22Rv1 (cell line): ENCODE data around the gene LTA4H.
A peak's percentile ranks its signal among the peaks of the same experiment; 100 is the strongest.

Source experiments
- H3K27ac ChIP-seq: fragments of 450-650 bp; 2 replicates; pipeline ENCODE4 v1.5.1; 2017
- ZFX ChIP-seq: fragments of 450-650 bp; IDR thresholded peaks from 2 replicates; pipeline ENCODE4 v1.6.1; 2017; ENCODE audit warnings: antibody characterized with exemption, borderline replicate concordance
- TF ChIP-seq, protein P1 (sequence below): fragments of 450-650 bp; IDR thresholded peaks from 2 replicates; pipeline ENCODE4 v1.5.1; 2017; ENCODE audit warnings: mild to moderate bottlenecking

LTA4H gene

DNA sequence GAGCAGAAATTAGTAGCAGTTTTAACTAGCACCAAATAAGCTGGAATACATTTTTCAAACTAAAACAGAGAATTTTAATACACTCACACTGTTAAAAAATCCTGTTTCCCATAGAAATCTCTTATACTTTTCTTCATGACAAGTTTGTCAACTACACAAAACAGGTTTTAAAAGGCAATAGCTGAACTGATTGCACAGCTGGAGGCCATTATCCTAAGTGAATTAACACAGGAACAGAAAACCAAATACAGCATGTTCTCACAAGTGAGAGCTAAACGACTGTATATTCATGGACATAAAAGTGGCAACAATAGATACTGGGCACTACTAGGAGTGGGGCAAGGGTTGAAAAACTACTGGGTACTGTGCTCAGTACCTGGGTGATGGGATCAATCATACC lies 27.7 kb downstream of the LTA4H start:
- TF ChIP-seq, protein P1, sequence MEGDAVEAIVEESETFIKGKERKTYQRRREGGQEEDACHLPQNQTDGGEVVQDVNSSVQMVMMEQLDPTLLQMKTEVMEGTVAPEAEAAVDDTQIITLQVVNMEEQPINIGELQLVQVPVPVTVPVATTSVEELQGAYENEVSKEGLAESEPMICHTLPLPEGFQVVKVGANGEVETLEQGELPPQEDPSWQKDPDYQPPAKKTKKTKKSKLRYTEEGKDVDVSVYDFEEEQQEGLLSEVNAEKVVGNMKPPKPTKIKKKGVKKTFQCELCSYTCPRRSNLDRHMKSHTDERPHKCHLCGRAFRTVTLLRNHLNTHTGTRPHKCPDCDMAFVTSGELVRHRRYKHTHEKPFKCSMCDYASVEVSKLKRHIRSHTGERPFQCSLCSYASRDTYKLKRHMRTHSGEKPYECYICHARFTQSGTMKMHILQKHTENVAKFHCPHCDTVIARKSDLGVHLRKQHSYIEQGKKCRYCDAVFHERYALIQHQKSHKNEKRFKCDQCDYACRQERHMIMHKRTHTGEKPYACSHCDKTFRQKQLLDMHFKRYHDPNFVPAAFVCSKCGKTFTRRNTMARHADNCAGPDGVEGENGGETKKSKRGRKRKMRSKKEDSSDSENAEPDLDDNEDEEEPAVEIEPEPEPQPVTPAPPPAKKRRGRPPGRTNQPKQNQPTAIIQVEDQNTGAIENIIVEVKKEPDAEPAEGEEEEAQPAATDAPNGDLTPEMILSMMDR = no peak
- TF ChIP-seq ZFX = no peak

DNA sequence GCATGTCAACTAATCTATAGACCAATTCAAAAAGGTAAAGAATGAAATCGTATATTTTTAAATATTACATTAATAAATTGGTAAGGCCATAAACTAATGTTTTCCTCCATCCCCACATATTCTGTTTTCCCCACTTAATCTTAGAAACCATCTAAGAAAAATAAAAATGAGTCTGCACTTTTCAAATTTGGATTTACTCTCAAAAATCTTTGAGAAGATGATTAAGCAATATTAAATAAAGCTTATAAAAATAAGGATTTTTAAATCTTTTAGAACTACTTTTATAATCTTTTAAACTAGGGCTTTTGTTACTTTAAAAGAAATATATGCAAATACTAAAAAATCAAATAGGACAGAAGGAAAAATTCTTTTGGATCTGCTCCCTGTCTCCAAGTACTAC lies 28.7 kb downstream of the LTA4H start:
- no peak for TF ChIP-seq ZFX
- TF ChIP-seq, protein P1 = no peak
- no peak overlapping the region for H3K27ac ChIP-seq

More for the DNA sequence above, 27.7 kb downstream of the LTA4H start:
- no peak overlapping the region for H3K27ac ChIP-seq

DNA sequence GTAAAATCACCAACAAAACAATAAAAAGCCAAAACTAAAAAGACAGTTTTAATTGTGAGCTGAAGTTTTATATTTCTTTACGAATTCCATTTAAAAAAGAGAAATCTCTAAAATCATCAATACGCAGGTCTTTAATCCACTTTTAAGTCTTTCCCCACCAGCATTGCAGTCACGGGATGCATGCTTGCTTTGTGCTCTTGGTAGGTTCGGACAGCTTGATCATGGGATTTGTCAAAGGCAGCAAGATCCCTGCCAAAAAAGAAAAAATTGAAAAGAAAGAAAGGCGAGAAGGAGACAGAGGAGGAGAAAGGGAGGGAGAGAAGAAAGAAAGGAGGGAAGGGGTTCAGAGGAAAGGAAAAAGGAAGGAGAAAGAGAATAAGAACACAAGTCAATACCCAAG lies 34.5 kb downstream of the LTA4H start:
- no peak for TF ChIP-seq ZFX
- TF ChIP-seq, protein P1 = no peak
- no peak overlapping the region for H3K27ac ChIP-seq

DNA sequence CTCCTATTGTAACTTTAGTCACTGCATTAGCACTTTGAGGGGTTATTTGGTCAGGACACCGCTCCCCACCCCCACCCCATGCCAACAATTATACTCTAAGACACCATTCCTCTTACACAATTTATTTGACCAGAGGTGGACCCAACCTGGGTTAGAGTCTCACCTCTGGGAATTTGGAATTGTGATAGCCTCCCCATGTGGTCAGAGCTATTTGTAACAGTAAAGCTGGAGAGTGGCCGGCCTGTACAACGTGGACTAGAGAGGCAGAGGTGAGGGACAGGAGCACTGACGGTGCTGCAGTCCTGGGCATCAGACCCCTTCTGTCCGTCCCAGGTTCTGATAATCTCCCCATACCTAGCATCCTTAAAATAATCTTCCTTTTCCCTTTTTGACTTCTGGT lies 35.9 kb downstream of the LTA4H start:
- TF ChIP-seq, protein P1 = no peak
- no peak for TF ChIP-seq ZFX
- no peak overlapping the region for H3K27ac ChIP-seq

DNA sequence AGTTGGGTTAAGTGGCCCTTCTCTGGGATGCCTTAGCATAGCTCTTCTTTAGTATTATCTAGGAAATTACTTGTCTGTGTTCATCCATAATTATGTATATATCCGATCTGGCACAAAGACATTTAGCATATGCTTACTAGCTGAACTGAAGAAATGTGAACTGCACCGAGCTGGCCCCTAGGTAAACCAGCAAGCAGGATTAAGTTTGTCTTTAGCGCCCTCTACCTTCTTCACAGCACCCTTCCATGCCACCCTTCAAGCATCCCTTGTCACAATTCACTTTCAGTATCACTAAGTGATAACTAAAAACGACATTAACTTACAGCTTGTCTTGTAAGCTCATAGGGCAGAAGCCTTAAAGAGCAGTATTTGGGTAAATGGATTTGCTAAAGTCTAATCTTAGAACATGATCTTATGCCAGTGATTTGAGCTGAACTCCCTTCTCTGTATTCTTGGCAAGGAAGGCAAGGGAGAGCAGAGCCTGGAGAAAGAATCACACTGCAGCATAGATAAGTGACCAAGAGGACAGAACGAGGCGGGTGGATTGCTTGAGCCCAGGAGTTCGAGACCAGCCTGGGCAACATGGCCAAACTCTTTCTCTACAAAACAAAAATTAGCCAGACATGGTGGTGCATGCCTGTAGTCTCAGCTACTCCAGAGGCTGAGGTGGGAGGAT lies 36.6 kb downstream of the LTA4H start:
- TF ChIP-seq ZFX = no peak
- TF ChIP-seq, protein P1 = peak; percentile 90
- H3K27ac ChIP-seq = no peak overlapping the region

DNA sequence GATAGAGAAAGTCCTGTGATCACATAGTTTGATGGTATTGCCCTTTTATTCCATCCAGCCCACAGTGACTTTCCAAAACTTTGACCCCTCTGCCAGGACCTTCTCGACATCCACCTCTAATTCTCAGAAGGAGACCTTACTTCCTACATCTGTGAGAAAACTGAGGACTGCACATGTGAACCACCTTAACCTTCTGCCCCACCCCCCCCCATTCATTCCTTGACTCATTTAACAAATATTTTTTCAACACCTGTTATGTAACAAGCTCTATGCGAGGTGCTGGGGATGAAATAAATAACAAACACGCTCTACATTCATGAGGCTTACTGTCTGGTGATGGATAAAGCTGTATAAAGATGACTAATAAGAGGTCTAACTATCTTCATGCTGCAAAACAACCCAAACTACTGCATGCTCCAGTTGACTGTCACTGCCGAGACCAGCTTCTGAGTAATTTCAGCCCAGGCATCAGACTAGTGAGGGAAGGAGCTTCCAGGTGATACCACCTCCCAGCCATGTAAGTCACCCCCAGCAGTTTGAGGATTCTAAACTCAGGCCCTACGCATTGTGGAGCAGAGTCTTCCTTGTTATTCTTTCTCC lies 37.4 kb downstream of the LTA4H start:
- H3K27ac ChIP-seq = no peak overlapping the region
- TF ChIP-seq ZFX = no peak
- TF ChIP-seq, protein P1 = no peak

DNA sequence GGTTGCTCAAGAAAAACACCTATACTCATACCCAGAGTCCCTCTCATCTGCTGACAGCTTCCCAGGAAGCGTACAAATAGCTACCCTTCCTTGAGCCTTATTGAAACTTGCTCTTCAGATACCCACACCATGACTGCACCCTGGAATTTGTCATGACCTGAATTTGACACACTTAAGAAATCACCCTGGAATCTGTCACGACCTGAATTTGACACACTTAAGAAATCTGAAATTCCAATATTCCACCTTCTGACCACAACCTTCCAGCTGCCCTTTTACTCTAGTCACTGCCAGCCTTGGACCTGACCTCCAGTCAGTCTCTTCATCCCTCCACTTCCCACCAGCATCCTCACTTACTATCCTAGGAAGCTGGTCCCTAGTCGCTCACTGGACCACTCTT lies 38.1 kb downstream of the LTA4H start:
- no peak overlapping the region for H3K27ac ChIP-seq
- TF ChIP-seq ZFX = no peak
- TF ChIP-seq, protein P1 = no peak
